A673 (cell line): Measurements from ENCODE around the gene OR52R1.

Experiments
- EZH2 ChIP-seq: fragments of 200-600 bp; sonication (generic); IDR thresholded peaks from 2 replicates; pipeline ENCODE4 v1.6.1; 2017; ENCODE audit warnings: borderline replicate concordance, low read depth, mild to moderate bottlenecking, mixed read lengths, antibody characterized with exemption, low read length; ENCODE audit not compliant: poor library complexity, severe bottlenecking
- TF ChIP-seq, protein P1 (sequence below): fragments of 300-800, 200-600 bp; sonication (generic); conservative IDR thresholded peaks from 2 replicates; pipeline ENCODE4 v1.5.1; 2017; ENCODE audit warnings: low read depth, mild to moderate bottlenecking, antibody characterized with exemption, low read length, moderate library complexity, mixed read lengths

DNA sequence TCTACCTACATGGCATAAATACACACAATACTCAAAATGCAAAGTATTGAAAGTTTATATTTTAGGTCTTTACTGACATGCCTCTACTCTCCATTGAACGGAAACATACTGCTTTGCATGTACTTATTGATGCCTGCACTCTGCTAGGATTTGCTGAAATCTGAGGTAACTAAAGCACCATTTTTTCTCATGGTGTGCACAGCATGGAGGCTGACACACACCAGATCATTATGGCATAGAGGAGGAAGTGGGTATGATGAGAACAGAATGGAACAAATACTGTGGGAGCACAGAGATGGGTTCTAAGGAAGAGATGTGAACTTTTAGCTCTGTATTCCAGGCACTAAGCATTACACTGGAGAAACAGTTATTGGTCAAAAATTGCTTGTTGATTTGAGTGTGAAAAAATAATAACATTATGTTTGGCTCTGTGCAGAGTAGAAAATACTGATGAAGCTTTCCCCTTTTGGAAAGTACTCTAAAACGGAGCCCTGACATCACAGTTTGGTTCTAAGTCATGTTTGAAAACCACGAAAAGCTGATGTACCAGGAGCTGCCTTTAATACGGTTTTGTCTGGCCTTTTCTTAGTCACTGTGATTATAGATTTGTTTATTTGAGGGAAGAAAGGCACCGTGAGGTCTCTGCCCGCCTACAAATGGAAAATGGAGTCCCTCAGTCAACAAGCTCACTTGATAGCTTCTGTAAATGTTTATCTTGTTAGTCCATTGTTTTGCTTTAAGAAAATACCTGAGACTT is 5.6 kb downstream of the OR52R1 start:
- TF ChIP-seq, protein P1, sequence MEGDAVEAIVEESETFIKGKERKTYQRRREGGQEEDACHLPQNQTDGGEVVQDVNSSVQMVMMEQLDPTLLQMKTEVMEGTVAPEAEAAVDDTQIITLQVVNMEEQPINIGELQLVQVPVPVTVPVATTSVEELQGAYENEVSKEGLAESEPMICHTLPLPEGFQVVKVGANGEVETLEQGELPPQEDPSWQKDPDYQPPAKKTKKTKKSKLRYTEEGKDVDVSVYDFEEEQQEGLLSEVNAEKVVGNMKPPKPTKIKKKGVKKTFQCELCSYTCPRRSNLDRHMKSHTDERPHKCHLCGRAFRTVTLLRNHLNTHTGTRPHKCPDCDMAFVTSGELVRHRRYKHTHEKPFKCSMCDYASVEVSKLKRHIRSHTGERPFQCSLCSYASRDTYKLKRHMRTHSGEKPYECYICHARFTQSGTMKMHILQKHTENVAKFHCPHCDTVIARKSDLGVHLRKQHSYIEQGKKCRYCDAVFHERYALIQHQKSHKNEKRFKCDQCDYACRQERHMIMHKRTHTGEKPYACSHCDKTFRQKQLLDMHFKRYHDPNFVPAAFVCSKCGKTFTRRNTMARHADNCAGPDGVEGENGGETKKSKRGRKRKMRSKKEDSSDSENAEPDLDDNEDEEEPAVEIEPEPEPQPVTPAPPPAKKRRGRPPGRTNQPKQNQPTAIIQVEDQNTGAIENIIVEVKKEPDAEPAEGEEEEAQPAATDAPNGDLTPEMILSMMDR: no peak
- TF ChIP-seq EZH2: no peak
